HG03460 (cell line): ENCODE data around the gene CBX8.
"Not testable (repeated sequence)": the region's sequence is repeated elsewhere in the genome, so short reads cannot be mapped to it uniquely, and the experiment has no call there.

Experiments used
- ATAC-seq: cut with Tn5 transposase; IDR thresholded peaks from one replicate; pipeline ENCODE4 v1.9.1; 2021; ENCODE audit not compliant: unreplicated experiment

CBX8 gene

DNA sequence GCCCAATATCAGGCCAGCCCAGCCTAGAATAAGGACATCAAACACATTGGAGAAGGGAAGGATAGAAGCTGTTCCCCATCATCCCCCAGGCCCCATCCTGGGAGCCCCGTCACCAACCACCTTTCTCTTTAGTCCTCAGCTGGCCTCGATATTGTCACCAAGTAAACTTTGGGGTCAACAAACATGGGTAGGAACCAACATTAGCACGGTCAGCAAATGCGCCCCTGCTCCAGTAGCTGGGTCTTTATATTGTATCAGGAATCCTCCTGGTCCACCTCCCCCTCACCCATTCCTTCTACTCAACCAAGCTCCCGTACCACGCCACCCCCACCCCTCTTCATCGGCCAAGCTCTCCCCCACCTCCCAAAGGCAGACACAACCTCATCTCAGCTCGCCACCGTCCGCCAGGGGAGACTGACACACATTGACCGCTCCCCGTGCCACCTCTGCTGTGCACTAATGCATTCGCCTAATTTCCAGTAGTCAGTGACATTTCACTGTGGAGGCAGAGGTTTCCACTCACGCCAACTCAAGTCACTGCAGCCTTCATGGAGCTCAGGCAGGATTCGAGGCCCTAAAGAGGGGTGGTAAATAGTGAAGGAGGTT, 39.6 kb downstream of the CBX8 start:
- ATAC-seq = no peak

GRCh38 chr17:79755591-79755990, 41.3 kb downstream of the CBX8 start:
- ATAC-seq = no peak

- not testable (repeated sequence) for ATAC-seq
Observed at GRCh38 chr17:79754903-79755302, 42.0 kb downstream of the CBX8 start.

GRCh38 chr17:79754370-79754769, 42.5 kb downstream of the CBX8 start:
- ATAC-seq = no peak

DNA sequence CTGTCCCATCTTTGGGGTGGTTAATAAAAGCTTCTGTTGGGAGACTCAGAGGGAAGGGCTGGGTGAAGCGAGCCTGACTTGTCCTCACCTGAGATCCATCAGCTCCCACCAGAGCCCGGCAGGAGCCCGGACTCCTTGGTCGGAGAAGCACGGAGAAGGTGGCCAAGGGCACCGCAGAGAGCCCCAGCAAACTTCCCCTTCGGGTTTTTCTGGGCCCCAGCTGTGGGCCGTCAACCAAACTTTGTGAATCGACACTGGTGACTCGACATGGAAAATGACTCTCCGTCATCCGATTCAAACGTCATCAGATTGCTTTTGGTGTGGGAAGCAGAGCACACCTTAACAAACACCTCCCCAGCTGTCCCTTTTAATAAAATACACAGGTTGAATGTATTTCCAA, 44.7 kb downstream of the CBX8 start:
- ATAC-seq = no peak

GRCh38 chr17:79750650-79751545, 46.0 kb downstream of the CBX8 start:
- ATAC-seq = no peak

GRCh38 chr17:79749958-79750357, 46.9 kb downstream of the CBX8 start:
- ATAC-seq = no peak

GRCh38 chr17:79749156-79749815, 47.6 kb downstream of the CBX8 start:
- ATAC-seq = no peak

GRCh38 chr17:79748295-79749099, 48.4 kb downstream of the CBX8 start:
- ATAC-seq = no peak

DNA sequence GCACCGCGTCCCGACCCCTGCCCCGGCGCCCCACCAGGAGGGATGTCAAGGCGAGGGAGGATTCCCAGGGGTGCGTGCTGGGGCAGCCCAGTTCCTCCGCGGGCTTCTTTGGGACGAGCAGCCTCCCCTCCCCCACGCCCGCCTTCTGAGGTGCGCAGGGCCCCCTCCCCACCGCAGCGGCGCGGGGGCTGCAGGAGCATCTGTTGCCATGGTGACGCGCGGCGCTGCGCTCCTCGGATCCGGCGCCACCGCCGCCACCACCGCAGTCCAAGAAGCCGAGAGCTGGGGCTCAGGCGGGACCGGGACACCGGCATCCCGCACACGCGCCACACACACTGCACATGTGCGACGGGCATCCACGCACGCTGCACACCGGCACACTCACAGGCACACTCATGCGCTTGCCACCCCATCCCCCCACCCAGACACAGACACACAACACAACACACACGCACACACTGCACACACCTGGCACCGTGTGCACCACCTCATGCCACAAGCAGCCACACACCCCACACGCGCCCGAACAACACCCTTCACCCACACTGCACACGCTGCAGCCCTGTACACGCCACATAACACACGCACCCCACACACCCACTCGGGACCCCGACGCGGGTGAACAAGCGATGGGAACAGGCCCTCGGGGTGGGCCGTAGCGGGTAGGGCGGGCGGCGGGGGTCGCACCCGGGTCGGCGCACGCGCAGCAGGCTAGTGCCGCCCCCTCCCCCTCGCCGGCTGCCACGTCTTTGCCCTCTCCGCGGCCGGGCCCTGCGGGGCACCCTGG, 49.2 kb downstream of the CBX8 start:
- ATAC-seq = no peak

DNA sequence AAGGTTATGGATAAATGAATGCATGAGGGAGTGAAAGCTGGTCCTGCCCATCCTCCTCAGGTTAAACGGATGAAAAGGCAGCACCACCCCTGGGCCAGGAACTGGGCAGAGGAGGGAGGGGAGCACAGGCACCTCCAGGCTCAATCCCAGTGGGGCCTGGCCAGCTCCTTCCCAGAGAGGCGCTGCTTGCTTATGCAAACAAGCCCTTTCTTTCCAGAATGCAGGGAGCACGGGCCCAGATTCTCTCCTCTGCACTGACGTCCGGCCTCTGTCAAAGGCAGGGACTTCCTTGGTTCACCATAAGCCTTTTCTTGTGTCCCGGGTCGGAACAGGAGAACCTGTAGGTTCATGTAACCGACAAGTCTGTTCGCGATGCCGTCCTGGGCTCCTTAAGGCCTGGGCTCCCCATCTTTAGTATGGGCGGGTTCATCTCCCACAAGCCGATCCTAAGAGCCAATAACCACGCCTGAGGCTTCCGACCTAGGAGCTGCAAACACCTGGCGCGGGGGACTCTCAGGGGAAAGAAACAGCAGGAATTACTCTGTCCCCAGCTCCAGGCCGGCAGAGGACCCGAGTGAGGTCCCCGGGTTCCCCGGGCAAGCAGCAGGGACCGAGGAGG, 49.9 kb downstream of the CBX8 start:
- ATAC-seq = no peak

DNA sequence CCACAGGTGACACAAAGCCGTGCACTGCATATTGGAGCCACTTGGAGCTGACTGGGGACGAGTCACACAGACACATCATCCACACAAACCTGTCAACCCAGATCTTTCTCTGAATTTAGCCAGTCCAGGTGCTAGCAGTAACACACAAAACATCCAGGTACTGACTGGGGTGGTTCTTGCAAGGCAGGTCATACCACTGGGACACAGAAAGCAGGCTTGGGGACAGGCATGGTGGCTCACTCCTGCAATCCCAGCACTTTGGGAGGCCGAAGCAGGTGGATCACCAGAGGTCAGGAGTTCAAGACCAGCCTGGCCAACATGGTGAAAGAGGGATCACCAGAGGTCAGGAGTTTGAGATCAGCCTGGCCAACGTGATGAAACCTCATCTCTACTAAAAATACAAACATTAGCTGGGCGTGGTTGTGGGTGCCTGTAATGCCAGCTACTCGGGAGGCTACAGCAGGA, 51.2 kb downstream of the CBX8 start:
- no peak for ATAC-seq

DNA sequence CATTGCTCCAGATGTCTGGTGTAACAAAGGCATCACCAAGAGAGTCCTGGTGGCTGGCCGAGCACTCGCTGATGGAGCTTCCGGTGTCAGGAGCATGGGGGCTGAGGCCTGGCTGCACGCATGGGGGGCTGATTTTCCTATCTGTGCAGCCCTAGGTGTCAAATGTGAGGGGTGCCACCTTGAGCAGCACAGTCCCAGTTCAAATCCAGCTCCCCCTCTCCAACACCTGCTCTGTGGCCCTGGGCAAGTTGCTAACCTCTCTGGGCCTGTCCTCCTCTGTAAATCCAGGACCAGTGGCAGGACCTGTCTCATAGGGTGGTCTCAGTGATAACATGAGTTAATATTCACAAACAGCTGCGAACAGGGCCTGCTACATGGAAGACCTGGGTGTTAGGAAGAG, 53.3 kb downstream of the CBX8 start:
- no peak for ATAC-seq

- no peak for ATAC-seq
Observed at GRCh38 chr17:79742951-79743476, 53.9 kb downstream of the CBX8 start.

DNA sequence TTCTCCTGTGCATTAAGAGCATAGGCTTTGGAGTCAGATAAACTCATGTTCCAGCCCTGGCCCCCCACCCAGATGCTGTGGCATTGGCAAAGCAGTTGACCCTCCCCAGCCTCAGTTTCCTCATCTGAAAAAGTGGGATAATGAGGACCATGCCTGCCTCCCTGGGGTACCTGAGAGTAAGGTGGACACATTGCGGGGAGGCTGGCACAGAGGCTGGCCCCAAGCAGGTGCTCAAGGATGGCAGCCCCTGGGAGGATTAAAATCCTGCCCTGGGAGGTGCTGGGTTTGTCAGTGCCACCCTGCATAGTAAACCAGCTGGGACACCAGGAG, 54.3 kb downstream of the CBX8 start:
- no peak for ATAC-seq
